Medulla oblongata (tissue), 1 donor: ENCODE data around the gene HAGHL.
A peak's percentile ranks its signal among the peaks of the same experiment; 100 is the strongest.
"Not testable (repeated sequence)": the region's sequence is repeated elsewhere in the genome, so short reads cannot be mapped to it uniquely, and the experiment has no call there.

Experiments
- DNase-seq: peaks from one replicate; pipeline ENCODE4 v3.0.0-alpha.2; 2015; ENCODE audit errors: extremely low spot score

HAGHL gene

GRCh38 chr16:707062-707538 lies 19.8 kb upstream of the HAGHL start:
- no peak for DNase-seq

DNA sequence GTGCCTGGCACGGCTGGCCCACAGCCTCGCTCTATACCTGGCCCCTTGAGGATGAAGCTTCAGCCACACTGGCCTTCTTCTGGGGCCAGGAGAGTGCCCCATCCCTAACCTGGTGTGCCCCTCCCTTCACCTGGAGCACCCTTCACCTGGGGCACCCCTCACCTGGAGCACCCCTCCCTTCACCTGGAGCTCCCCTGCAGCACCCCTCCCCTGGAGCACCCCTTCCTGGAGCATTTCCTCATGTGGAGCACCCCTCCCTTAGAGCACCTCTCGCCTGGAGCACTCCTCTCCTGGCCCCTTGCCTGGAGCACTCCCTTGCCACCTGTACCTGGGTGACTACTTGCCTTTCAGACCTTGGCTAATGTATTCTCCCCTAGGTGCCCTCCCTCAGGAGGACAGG lies 18.9 kb upstream of the HAGHL start:
- no peak for DNase-seq

GRCh38 chr16:708959-709358 lies 17.9 kb upstream of the HAGHL start:
- DNase-seq: no peak

- DNase-seq: peak; percentile 90
These were observed 17.1 kb upstream of the HAGHL start for GRCh38 chr16:709566-710499.

GRCh38 chr16:710500-711075 lies 16.3 kb upstream of the HAGHL start:
- DNase-seq: no peak

GRCh38 chr16:711084-711483 lies 15.8 kb upstream of the HAGHL start:
- DNase-seq: no peak

DNA sequence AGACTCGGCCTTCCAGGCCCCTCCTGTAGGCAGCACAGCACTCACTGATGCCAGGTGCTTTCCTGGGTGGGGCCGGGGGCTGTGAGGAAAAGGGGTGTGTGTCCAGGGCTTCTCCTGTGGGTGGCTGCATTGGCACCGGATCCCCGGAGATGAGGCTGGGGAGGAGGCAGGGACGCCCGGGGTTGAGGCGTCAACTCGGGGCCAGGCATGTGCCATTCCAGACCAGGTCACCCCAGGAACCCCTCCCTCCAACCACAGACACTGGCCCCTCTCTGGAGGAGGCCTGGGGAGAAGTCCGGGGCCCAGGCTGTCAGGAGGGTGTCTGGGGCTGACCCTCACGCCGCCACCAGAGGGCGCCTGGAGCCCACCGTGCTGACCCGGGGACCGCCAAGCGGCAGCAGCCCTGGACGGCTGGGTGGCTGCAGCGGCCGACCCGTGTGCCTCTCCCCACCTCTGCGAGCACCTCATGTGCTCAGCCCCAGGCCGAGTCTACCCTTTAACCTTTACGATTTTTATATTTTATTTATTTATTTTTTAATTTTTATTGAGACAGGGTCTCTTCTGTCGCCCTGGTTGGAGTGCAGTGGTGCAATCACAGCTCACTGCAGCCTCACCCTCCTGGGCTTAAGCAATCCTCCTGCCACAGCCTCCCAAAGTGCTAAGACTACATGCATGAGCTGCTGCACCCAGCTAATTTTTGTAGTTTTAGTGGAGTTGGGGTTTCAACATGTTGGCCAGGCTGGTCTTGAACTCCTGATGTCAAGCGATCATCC lies 15.2 kb upstream of the HAGHL start:
- peak; percentile 77 for DNase-seq

GRCh38 chr16:712740-713250 lies 14.1 kb upstream of the HAGHL start:
- DNase-seq: not testable (repeated sequence)

- DNase-seq: no peak
These were observed 12.8 kb upstream of the HAGHL start for GRCh38 chr16:714079-714478.

- DNase-seq: peak; percentile 91
These were observed 12.1 kb upstream of the HAGHL start, which contains the start of gene METRN for GRCh38 chr16:714558-715476. METRN (plus strand) TSS chr16:715118; CDS start chr16:715290, 172 bp downstream.

DNA sequence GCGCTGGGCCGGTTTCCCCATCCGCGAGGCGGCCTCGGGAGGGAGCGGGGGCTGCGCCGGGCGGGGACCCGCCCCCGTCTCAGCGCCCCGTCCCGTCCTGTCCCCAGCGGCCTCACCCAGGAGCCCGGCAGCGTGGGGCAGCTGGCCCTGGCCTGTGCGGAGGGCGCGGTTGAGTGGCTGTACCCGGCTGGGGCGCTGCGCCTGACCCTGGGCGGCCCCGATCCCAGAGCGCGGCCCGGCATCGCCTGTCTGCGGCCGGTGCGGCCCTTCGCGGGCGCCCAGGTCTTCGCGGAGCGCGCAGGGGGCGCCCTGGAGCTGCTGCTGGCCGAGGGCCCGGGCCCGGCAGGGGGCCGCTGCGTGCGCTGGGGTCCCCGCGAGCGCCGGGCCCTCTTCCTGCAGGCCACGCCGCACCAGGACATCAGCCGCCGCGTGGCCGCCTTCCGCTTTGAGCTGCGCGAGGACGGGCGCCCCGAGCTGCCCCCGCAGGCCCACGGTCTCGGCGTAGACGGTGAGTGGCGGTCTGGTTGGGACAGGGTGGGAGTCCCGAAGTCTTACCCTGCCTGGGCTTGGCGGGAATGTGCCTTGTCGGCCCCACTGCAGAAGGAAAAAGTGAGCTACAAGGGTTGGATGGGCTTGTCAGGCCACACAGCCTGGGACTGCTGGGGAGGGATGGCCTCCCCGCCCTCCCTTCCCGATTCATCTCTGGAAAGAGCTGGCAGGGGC lies 11.3 kb upstream of the HAGHL start:
- no peak for DNase-seq

DNA sequence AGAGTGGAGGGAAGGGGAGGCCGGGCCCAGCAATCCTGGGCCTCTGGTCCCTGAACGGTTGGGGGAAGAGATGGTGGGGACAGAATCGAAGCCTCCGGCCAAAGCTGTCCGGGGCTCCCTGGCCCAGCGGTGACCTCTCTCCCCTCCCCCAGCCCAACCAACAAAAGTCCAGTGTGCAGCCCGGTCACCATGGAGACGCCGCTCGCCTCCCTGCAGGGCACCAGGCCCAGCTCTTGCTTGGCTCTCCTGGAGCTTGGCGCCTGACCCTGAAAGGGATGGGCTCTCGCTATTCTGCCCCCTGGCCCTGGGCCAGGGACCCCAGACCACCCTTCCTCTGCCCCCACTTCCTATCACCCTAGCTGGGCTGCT lies 10.7 kb upstream of the HAGHL start:
- peak; percentile 96 for DNase-seq

GRCh38 chr16:716768-717325 lies 10.1 kb upstream of the HAGHL start:
- DNase-seq: no peak

- DNase-seq: no peak
These were observed 9.3 kb upstream of the HAGHL start for GRCh38 chr16:717450-718245.

DNA sequence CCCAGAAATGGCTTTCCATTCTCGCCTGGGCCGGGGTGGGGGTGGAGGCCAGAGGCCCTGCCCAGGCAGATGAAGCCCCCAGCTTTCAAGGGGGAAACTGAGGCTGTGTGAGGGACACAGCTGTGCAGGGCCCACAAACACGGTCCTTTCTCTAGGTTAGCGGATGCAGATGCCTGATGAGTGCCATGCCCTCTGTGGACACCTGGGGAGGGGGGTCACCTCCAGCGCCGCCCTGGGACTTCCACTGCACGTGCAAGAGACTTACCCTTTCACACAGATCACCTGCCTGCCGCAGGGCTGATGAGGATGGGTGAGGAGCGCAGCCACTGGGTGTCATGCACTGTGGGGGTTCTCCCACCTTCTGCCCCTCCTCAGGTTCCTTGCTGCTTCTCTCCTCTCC lies 8.5 kb upstream of the HAGHL start:
- no peak for DNase-seq

GRCh38 chr16:718922-719321 lies 8.0 kb upstream of the HAGHL start:
- DNase-seq: no peak

DNA sequence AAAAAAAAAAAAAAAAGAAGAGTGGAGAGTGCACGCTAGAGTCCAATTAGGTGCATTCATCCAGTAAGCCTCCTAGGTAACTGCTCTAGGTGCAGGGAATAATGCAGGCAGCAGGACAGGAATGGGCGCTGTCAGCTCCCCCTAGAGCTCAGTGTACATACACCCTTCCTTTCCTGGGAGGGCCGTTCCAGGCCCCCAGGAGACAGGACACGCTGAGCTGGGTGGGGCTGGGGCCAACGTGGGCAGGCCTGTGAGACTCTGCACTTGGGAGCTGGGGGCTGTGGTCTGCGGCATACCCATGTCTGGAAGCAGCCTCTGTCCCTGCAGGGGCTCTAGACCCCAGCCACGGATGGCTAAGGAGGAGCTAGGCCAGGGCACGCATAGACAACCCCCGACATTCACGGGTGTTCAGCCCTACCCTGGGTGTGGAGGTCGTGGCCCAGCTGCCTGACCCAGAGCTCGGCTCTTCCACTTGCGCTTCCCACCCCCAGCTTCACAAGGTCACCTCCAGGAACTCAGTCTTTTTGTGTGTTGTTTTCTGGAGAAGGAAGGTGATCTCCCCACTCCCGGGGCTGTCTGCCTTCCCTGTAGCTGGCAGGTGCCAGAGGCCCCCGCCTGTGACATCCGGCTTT lies 7.0 kb upstream of the HAGHL start:
- DNase-seq: no peak

GRCh38 chr16:720447-720989 lies 6.4 kb upstream of the HAGHL start:
- peak; percentile 83 for DNase-seq
